ENCODE data around the gene ARHGAP24.

Gene ARHGAP24

GRCh38 chr4:85512446-85513205 lies 37.7 kb downstream of the ARHGAP24 start:
- no peak for TF ChIP-seq EZH2phosphoT487 (IDR thresholded peaks at IDR 0.05; ENCODE audit: low read length)
- TF ChIP-seq CTCF (IDR thresholded peaks at IDR 0.05; ENCODE audit: low read length): no peak
- no peak for TF ChIP-seq EZH2 (optimal IDR thresholded peaks at IDR 0.05; ENCODE audit: low read depth, low read length)
- H3K4me1 ChIP-seq (ENCODE audit: low read length): no peaks in the 10 kb centered on the region
- no peaks in the 10 kb centered on the region for H4K20me1 ChIP-seq (ENCODE audit: insufficient read depth, low read length)
- no peak for DNase-seq
- H3K79me2 ChIP-seq (ENCODE audit: low read length): no peaks in the 10 kb centered on the region
- H3K27ac ChIP-seq (ENCODE audit: low read length): no peak overlapping the region
- H3F3A ChIP-seq (ENCODE audit: insufficient read depth, low read length): no peaks in the 10 kb centered on the region
- H3K4me3 ChIP-seq (ENCODE audit: low read length): no peak overlapping the region
- H3K36me3 ChIP-seq (replicated peaks; ENCODE audit: insufficient read depth, low read length): no peaks in the 10 kb centered on the region
- no peak overlapping the region for H2AFZ ChIP-seq (ENCODE audit: low read length)
- no peak overlapping the region for H3K4me2 ChIP-seq (ENCODE audit: low read depth, low read length)
- no peaks in the 10 kb centered on the region for H3K27me3 ChIP-seq (replicated peaks; ENCODE audit: insufficient read depth, low read length)
- no peak overlapping the region for H3K9ac ChIP-seq (ENCODE audit: low read length)
- no peaks in the 10 kb centered on the region for H3K9me2 ChIP-seq (replicated peaks; ENCODE audit: insufficient read depth, low read length)
- no peaks in the 10 kb centered on the region for H3K9me3 ChIP-seq (replicated peaks; ENCODE audit: insufficient read depth, low read length)

GRCh38 chr4:85514117-85514516 lies 39.2 kb downstream of the ARHGAP24 start:
- H2AFZ ChIP-seq (ENCODE audit: low read length): no peak overlapping the region
- H3K9ac ChIP-seq (ENCODE audit: low read length): no peak overlapping the region
- H3K4me2 ChIP-seq (ENCODE audit: low read depth, low read length): no peak overlapping the region
- no peaks in the 10 kb centered on the region for H4K20me1 ChIP-seq (ENCODE audit: insufficient read depth, low read length)
- no peaks in the 10 kb centered on the region for H3K9me3 ChIP-seq (replicated peaks; ENCODE audit: insufficient read depth, low read length)
- TF ChIP-seq CTCF (IDR thresholded peaks at IDR 0.05; ENCODE audit: low read length) (no peak), EZH2phosphoT487 (IDR thresholded peaks at IDR 0.05; ENCODE audit: low read length) (no peak), EZH2 (optimal IDR thresholded peaks at IDR 0.05; ENCODE audit: low read depth, low read length) (no peak)
- no peaks in the 10 kb centered on the region for H3K27me3 ChIP-seq (replicated peaks; ENCODE audit: insufficient read depth, low read length)
- DNase-seq: no peak
- H3K4me3 ChIP-seq (ENCODE audit: low read length): no peak overlapping the region
- H3K27ac ChIP-seq (ENCODE audit: low read length): no peak overlapping the region
- no peaks in the 10 kb centered on the region for H3K9me2 ChIP-seq (replicated peaks; ENCODE audit: insufficient read depth, low read length)
- H3K79me2 ChIP-seq (ENCODE audit: low read length): no peaks in the 10 kb centered on the region
- H3K4me1 ChIP-seq (ENCODE audit: low read length): no peaks in the 10 kb centered on the region
- no peaks in the 10 kb centered on the region for H3K36me3 ChIP-seq (replicated peaks; ENCODE audit: insufficient read depth, low read length)
- no peaks in the 10 kb centered on the region for H3F3A ChIP-seq (ENCODE audit: insufficient read depth, low read length)

GRCh38 chr4:85514783-85515182 lies 39.8 kb downstream of the ARHGAP24 start:
- H3F3A ChIP-seq (ENCODE audit: insufficient read depth, low read length): no peaks in the 10 kb centered on the region
- no peaks in the 10 kb centered on the region for H3K27me3 ChIP-seq (replicated peaks; ENCODE audit: insufficient read depth, low read length)
- TF ChIP-seq CTCF (IDR thresholded peaks at IDR 0.05; ENCODE audit: low read length) (no peak), EZH2phosphoT487 (IDR thresholded peaks at IDR 0.05; ENCODE audit: low read length) (no peak), EZH2 (optimal IDR thresholded peaks at IDR 0.05; ENCODE audit: low read depth, low read length) (no peak)
- no peaks in the 10 kb centered on the region for H4K20me1 ChIP-seq (ENCODE audit: insufficient read depth, low read length)
- H3K4me3 ChIP-seq (ENCODE audit: low read length): no peak overlapping the region
- H3K27ac ChIP-seq (ENCODE audit: low read length): no peak overlapping the region
- no peaks in the 10 kb centered on the region for H3K4me1 ChIP-seq (ENCODE audit: low read length)
- H3K9me2 ChIP-seq (replicated peaks; ENCODE audit: insufficient read depth, low read length): no peaks in the 10 kb centered on the region
- no peak overlapping the region for H2AFZ ChIP-seq (ENCODE audit: low read length)
- no peaks in the 10 kb centered on the region for H3K9me3 ChIP-seq (replicated peaks; ENCODE audit: insufficient read depth, low read length)
- H3K79me2 ChIP-seq (ENCODE audit: low read length): no peaks in the 10 kb centered on the region
- no peak overlapping the region for H3K9ac ChIP-seq (ENCODE audit: low read length)
- DNase-seq: no peak
- no peak overlapping the region for H3K4me2 ChIP-seq (ENCODE audit: low read depth, low read length)
- no peaks in the 10 kb centered on the region for H3K36me3 ChIP-seq (replicated peaks; ENCODE audit: insufficient read depth, low read length)

All from MM.1S (cell line).